Activated naive CD4-positive, alpha-beta T cell treated with anti-CD3 and anti-CD28 coated beads, Interleukin-2, amount 10 ng/mL, durations not matched to agents 7 days and 5 days (primary cell): ENCODE results near the gene ZIC3.
"Not testable (repeated sequence)": the region's sequence is repeated elsewhere in the genome, so short reads cannot be mapped to it uniquely, and the experiment has no call there.

Experiments used
- CTCF ChIA-PET: fragments of 350-600 bp; sonication (Branson Sonifier 250); formaldehyde crosslinking; loops from one replicate; lab custom pipeline; 2021; ENCODE audit warnings: antibody characterized with exemption; lab: Charles Lee
- DNase-seq: peaks from one replicate; pipeline ENCODE4 v3.0.0-alpha.2; 2020
- H3K27ac Mint-ChIP-seq: one replicate; pipeline ENCODE4 v1.8.0; 2021; ENCODE audit warnings: mild to moderate bottlenecking, moderate library complexity, mixed read lengths
- H3K27me3 Mint-ChIP-seq: one replicate; pipeline ENCODE4 v1.8.0; 2021; ENCODE audit warnings: mild to moderate bottlenecking, mixed read lengths
- H3K36me3 Mint-ChIP-seq: one replicate; pipeline ENCODE4 v1.8.0; 2021; ENCODE audit warnings: mixed read lengths
- H3K4me1 Mint-ChIP-seq: one replicate; pipeline ENCODE4 v1.8.0; 2021; ENCODE audit warnings: mixed read lengths
- H3K4me3 Mint-ChIP-seq: one replicate; pipeline ENCODE4 v1.8.0; 2021; ENCODE audit warnings: mild to moderate bottlenecking, moderate library complexity, mixed read lengths
- H3K9me3 Mint-ChIP-seq: one replicate; pipeline ENCODE4 v1.8.0; 2021; ENCODE audit warnings: mixed read lengths

ZIC3 gene

GRCh38 chrX:137565921-137566745 lies at the start of gene ZIC3:
Gene ZIC3, plus strand, starts transcription at chrX:137566127. Its CDS starts 565 bp downstream, at chrX:137566692.
- Mint-ChIP-seq H3K4me1 (peaks cover 8% of the 10 kb centered on the region), H3K36me3 (peaks cover 5% of the 10 kb centered on the region), H3K9me3 (peaks cover 4% of the 10 kb centered on the region)

GRCh38 chrX:137519459-137519858 lies 46.5 kb upstream of the ZIC3 start:
- Mint-ChIP-seq H3K4me3 (no peak overlapping the region), H3K36me3 (no peaks in the 10 kb centered on the region), H3K9me3 (no peaks in the 10 kb centered on the region), H3K4me1 (no peaks in the 10 kb centered on the region), H3K27me3 (no peaks in the 10 kb centered on the region), H3K27ac (no peak overlapping the region)
- CTCF ChIA-PET: no interaction called here
- no peak for DNase-seq

More at GRCh38 chrX:137565921-137566745, at the start of gene ZIC3:
- Mint-ChIP-seq H3K27ac (peak within 1 kb of the TSS; percentile 67), H3K4me3 (peak within 1 kb of the TSS; percentile 41), H3K27me3 (peaks cover 91% of the 10 kb centered on the region)
- CTCF ChIA-PET: no interaction called here
- DNase-seq: no peak

GRCh38 chrX:137545711-137546651 lies 19.9 kb upstream of the ZIC3 start:
- Mint-ChIP-seq H3K27ac (peak overlapping the region; percentile 42), H3K9me3 (no peaks in the 10 kb centered on the region), H3K27me3 (peaks cover 71% of the 10 kb centered on the region), H3K4me1 (no peaks in the 10 kb centered on the region), H3K36me3 (peaks cover 3% of the 10 kb centered on the region), H3K4me3 (no peak overlapping the region)
- CTCF ChIA-PET: no interaction called here
- DNase-seq: no peak

- no peak overlapping the region for H3K4me3 Mint-ChIP-seq
Observed at GRCh38 chrX:137547291-137547690, 18.6 kb upstream of the ZIC3 start.

DNA sequence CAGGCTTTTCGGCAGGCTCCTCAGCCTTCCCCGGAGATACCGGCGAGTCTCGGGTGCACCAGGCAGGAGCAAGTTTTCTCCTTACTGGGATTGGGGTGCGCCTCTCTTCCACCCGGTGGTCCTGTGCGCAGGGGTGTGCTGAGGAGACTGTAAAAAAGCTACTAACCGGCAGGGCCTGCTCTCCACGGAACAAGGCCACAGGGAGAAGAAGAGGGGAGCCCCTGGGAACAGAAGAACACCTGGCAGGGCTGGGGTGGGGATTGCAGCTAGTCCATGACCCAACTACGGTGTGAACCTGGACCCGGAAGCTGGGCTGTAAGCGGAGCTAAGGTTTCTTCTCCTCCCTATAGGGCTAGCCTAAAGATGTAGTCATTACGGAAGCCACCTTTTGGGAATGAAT lies 17.7 kb upstream of the ZIC3 start:
- CTCF ChIA-PET: no interaction called here
- H3K9me3 Mint-ChIP-seq: no peaks in the 10 kb centered on the region
- peaks cover 80% of the 10 kb centered on the region for H3K27me3 Mint-ChIP-seq
- no peak for DNase-seq
- no peak overlapping the region for H3K27ac Mint-ChIP-seq
- H3K4me1 Mint-ChIP-seq: no peaks in the 10 kb centered on the region
- H3K4me3 Mint-ChIP-seq: no peak overlapping the region
- peaks cover 3% of the 10 kb centered on the region for H3K36me3 Mint-ChIP-seq

More at GRCh38 chrX:137547291-137547690, 18.6 kb upstream of the ZIC3 start:
- Mint-ChIP-seq H3K9me3 (no peaks in the 10 kb centered on the region), H3K36me3 (peaks cover 3% of the 10 kb centered on the region), H3K27ac (no peak overlapping the region), H3K4me1 (no peaks in the 10 kb centered on the region), H3K27me3 (peaks cover 80% of the 10 kb centered on the region)
- CTCF ChIA-PET: no interaction called here
- DNase-seq: no peak

GRCh38 chrX:137549073-137549472 lies 16.9 kb upstream of the ZIC3 start:
- no peaks in the 10 kb centered on the region for H3K4me1 Mint-ChIP-seq
- no peak for DNase-seq
- no peak overlapping the region for H3K27ac Mint-ChIP-seq
- H3K36me3 Mint-ChIP-seq: peaks cover 3% of the 10 kb centered on the region
- no peaks in the 10 kb centered on the region for H3K9me3 Mint-ChIP-seq
- peaks cover 78% of the 10 kb centered on the region for H3K27me3 Mint-ChIP-seq
- no peak overlapping the region for H3K4me3 Mint-ChIP-seq
- CTCF ChIA-PET: no interaction called here

GRCh38 chrX:137549851-137550664 lies 15.9 kb upstream of the ZIC3 start:
- H3K36me3 Mint-ChIP-seq: peaks cover 3% of the 10 kb centered on the region
- CTCF ChIA-PET: no interaction called here
- no peak for DNase-seq
- H3K4me1 Mint-ChIP-seq: no peaks in the 10 kb centered on the region
- no peak overlapping the region for H3K27ac Mint-ChIP-seq
- H3K9me3 Mint-ChIP-seq: no peaks in the 10 kb centered on the region
- H3K4me3 Mint-ChIP-seq: no peak overlapping the region
- peaks cover 69% of the 10 kb centered on the region for H3K27me3 Mint-ChIP-seq

DNA sequence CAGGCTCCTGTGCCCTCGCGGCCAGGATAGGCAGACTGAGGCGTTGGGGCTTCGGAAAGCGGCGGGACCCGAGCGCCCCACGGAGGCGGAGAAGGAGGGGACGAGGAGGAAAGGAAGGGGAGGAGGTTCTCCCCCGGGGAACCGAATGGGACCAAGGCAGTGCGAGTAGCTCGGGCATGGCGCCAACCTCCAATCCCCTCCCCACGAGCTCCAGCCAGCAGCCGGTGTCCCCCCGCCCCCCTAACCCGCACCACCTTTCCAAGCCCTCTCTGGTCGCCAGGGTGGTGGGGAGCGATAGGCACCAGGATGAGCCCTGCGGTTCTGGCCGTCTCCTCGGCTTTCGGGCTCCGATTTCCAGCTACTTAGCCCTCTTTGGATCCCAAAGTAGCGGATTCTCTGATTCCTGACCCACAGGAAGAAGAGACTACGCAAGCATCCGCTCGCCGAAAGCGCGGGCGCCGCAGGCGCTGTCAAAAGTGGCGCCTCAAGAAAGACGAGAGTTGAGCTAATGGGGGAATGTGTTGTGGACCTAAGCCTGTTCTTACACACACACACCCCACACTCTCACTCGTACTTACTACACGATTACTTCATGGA lies 15.2 kb upstream of the ZIC3 start:
- Mint-ChIP-seq H3K4me1 (no peaks in the 10 kb centered on the region), H3K27me3 (peaks cover 64% of the 10 kb centered on the region), H3K36me3 (peaks cover 1% of the 10 kb centered on the region), H3K27ac (no peak overlapping the region), H3K4me3 (no peak overlapping the region), H3K9me3 (no peaks in the 10 kb centered on the region)
- no peak for DNase-seq
- CTCF ChIA-PET: no interaction called here

GRCh38 chrX:137552098-137552497 lies 13.8 kb upstream of the ZIC3 start:
- H3K36me3 Mint-ChIP-seq, H3K4me3 Mint-ChIP-seq, CTCF ChIA-PET, H3K4me1 Mint-ChIP-seq, H3K9me3 Mint-ChIP-seq, DNase-seq, H3K27ac Mint-ChIP-seq: not testable (repeated sequence)
- peaks cover 52% of the 10 kb centered on the region for H3K27me3 Mint-ChIP-seq

DNA sequence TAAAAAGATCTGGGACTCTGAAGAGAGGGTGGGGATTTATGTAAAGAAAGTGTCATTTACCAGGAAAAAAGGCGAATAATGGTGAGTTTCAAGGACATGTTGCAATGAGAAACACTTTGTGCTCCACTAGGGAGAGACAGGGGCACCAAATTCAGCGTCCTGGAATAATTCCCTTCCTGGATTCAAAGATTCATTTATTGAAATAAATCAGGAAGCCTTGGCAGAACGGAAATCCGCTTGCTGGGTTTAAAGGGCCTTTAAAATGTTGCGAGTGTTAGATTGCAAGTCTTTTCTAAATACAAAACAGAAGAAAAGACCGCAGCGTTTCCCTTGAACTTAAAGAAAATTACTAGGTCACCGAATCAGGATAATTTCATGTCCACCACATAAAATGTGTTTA lies 3.8 kb upstream of the ZIC3 start:
- Mint-ChIP-seq H3K4me1 (peaks cover 4% of the 10 kb centered on the region), H3K27ac (no peak overlapping the region), H3K36me3 (peaks cover 4% of the 10 kb centered on the region), H3K27me3 (peaks cover 66% of the 10 kb centered on the region), H3K4me3 (no peak overlapping the region), H3K9me3 (peaks cover 4% of the 10 kb centered on the region)
- no peak for DNase-seq
- CTCF ChIA-PET: no interaction called here

- H3K27me3 Mint-ChIP-seq: peaks cover 84% of the 10 kb centered on the region
- no peak overlapping the region for H3K4me3 Mint-ChIP-seq
- H3K4me1 Mint-ChIP-seq: peaks cover 8% of the 10 kb centered on the region
- no peak for DNase-seq
- peaks cover 4% of the 10 kb centered on the region for H3K36me3 Mint-ChIP-seq
- H3K27ac Mint-ChIP-seq: no peak overlapping the region
- H3K9me3 Mint-ChIP-seq: peaks cover 4% of the 10 kb centered on the region
- CTCF ChIA-PET: no interaction called here
Observed at GRCh38 chrX:137563681-137564651, 2.0 kb upstream of the ZIC3 start.

- CTCF ChIA-PET: no interaction called here
- Mint-ChIP-seq H3K36me3 (peaks cover 5% of the 10 kb centered on the region), H3K4me3 (peak overlapping the region; percentile 41), H3K9me3 (peaks cover 4% of the 10 kb centered on the region), H3K27me3 (peaks cover 98% of the 10 kb centered on the region), H3K4me1 (peaks cover 8% of the 10 kb centered on the region), H3K27ac (peak overlapping the region; percentile 67)
- DNase-seq: no peak
Observed at GRCh38 chrX:137565318-137565904, 516 bp upstream of the ZIC3 start.
